ENCODE data around the gene GLI3. TPM values are rescaled to one million over a fixed set of nuclear protein-coding genes. Genes with fewer than 3 reads are reported as not detected.

Gene GLI3
- total RNA-seq, 1 experiment from 2014 or later: not detected

DNA sequence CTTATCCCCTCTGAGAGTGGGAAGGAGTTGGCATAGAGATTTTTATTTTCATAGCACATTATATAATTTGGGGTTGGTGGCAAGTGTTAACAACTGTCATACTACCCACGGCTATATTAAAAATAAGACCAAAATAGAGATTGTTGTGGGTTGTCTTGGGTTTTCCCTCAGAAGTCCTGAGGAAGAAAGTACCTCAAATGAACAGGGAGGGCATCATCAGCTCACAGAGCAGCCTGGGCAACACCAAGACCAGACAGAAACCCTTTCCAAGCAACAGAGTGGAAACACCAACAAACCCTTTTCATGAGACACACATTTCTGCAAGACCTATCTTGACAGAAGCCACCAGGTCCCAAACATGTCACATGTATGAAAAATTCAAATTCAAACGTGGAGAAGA lies 121.2 kb downstream of the GLI3 start:
- peaks cover 95% of the 10 kb centered on the region for H3K27me3 ChIP-seq (ENCODE audit: insufficient read depth, low read depth)
- no peak overlapping the region for H3K4me3 ChIP-seq
- H3K4me1 ChIP-seq (replicated peaks; ENCODE audit: insufficient read depth): no peaks in the 10 kb centered on the region
- H4K20me1 ChIP-seq (ENCODE audit: insufficient read depth): no peaks in the 10 kb centered on the region
- TF ChIP-seq, protein P1, sequence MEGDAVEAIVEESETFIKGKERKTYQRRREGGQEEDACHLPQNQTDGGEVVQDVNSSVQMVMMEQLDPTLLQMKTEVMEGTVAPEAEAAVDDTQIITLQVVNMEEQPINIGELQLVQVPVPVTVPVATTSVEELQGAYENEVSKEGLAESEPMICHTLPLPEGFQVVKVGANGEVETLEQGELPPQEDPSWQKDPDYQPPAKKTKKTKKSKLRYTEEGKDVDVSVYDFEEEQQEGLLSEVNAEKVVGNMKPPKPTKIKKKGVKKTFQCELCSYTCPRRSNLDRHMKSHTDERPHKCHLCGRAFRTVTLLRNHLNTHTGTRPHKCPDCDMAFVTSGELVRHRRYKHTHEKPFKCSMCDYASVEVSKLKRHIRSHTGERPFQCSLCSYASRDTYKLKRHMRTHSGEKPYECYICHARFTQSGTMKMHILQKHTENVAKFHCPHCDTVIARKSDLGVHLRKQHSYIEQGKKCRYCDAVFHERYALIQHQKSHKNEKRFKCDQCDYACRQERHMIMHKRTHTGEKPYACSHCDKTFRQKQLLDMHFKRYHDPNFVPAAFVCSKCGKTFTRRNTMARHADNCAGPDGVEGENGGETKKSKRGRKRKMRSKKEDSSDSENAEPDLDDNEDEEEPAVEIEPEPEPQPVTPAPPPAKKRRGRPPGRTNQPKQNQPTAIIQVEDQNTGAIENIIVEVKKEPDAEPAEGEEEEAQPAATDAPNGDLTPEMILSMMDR (conservative IDR thresholded peaks at IDR 0.05): no peak
- TF ChIP-seq EZH2 (IDR thresholded peaks at IDR 0.05; ENCODE audit: low read depth): no peak
- no peaks in the 10 kb centered on the region for H3K79me2 ChIP-seq (ENCODE audit: low read depth)
- H3K4me2 ChIP-seq: no peak overlapping the region
- no peaks in the 10 kb centered on the region for H3K9me2 ChIP-seq (ENCODE audit: insufficient read depth)
- H3K27ac ChIP-seq: no peak overlapping the region
- intact Hi-C loops (cut with micrococcal nuclease; ENCODE audit: unreplicated experiment): no loop called here
- ChIA-PET POLR2A (ENCODE audit: unreplicated experiment) (no interaction called here), CTCF (no interaction called here)
- DNase-seq: no peak
- H3K9me3 ChIP-seq (ENCODE audit: insufficient read depth, low read depth): no peaks in the 10 kb centered on the region
- H3F3A ChIP-seq (ENCODE audit: insufficient read depth, low read depth): no peaks in the 10 kb centered on the region
- BruUV-seq (replicated peaks): no TSS peak
- no peaks in the 10 kb centered on the region for H3K36me3 ChIP-seq (ENCODE audit: low read depth)
- no peak overlapping the region for H2AFZ ChIP-seq

DNA sequence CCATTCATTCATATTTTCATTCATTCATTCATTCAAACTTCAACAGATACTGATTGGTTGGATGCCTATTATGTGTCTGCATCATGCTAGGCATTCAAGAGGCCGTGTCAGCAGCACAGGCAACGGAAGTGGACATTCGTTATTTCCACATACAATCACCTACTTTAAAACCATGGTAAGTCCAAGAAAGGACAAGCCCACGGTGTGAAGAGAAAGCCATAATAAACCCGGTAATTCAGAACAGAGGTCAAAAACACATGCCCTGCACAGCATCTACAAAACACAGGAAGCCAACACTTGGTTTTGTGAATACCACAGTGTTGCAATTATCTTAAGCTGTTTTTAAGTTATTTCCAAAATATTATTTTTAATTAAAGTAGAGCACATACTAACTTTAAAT lies 126.7 kb downstream of the GLI3 start:
- Histone ChIP-seq H3K4me3 (no peak overlapping the region), H3K9me2 (ENCODE audit: insufficient read depth) (no peaks in the 10 kb centered on the region), H2AFZ (no peak overlapping the region), H3K4me1 (replicated peaks; ENCODE audit: insufficient read depth) (no peaks in the 10 kb centered on the region), H3K79me2 (ENCODE audit: low read depth) (no peaks in the 10 kb centered on the region), H3K4me2 (no peak overlapping the region), H4K20me1 (ENCODE audit: insufficient read depth) (no peaks in the 10 kb centered on the region), H3F3A (ENCODE audit: insufficient read depth, low read depth) (no peaks in the 10 kb centered on the region), H3K36me3 (ENCODE audit: low read depth) (no peaks in the 10 kb centered on the region), H3K9me3 (ENCODE audit: insufficient read depth, low read depth) (no peaks in the 10 kb centered on the region), H3K27me3 (ENCODE audit: insufficient read depth, low read depth) (peaks cover 95% of the 10 kb centered on the region), H3K27ac (no peak overlapping the region)
- intact Hi-C loops (cut with micrococcal nuclease; ENCODE audit: unreplicated experiment): no loop called here
- TF ChIP-seq EZH2 (IDR thresholded peaks at IDR 0.05; ENCODE audit: low read depth): no peak; the same call in 1 of the 2 replicates
- CTCF ChIA-PET: no interaction called here
- DNase-seq: no peak
- no TSS peak for BruUV-seq (replicated peaks)
- POLR2A ChIA-PET (ENCODE audit: unreplicated experiment): no interaction called here

DNA sequence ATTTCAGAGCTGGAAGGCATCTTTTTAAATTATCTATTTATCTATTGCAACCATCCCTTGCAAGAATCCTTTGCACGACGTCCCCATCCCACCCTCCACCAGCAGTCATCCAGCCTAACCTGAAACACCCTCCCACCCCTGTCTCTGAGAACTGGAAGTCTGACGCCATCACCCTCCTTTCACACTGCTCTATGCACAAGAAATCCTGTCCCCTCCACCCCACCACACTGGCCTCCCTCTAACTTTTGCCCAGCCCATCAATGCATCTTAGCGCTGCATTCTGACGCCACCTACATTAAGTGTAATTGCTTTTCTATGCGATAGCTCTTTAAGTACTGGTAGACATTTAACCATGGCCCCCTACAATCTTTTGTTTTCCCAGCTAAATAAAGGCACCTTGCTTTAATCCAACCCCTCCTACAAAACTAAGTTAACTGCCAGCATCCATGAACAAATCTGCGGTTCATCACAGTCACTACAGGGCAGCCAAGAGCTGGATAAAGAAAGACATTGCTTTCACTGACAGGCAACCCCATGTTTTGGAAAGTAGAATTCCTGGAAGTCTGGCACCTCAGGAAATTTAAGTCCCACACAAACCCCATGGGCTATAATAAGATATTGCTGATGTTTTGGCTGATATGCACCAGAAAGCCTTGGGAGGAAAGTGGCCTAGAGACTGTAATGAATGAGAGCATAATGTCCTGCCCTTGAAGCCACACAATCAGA lies 128.0 kb downstream of the GLI3 start:
- H2AFZ ChIP-seq: no peak overlapping the region
- H3K4me3 ChIP-seq: no peak overlapping the region
- H3F3A ChIP-seq (ENCODE audit: insufficient read depth, low read depth): no peaks in the 10 kb centered on the region
- no peak for TF ChIP-seq EZH2 (IDR thresholded peaks at IDR 0.05; ENCODE audit: low read depth)
- TF ChIP-seq, protein P1 (conservative IDR thresholded peaks at IDR 0.05): no peak
- H3K4me2 ChIP-seq: no peak overlapping the region
- H3K36me3 ChIP-seq (ENCODE audit: low read depth): no peaks in the 10 kb centered on the region
- DNase-seq: no peak
- H4K20me1 ChIP-seq (ENCODE audit: insufficient read depth): no peaks in the 10 kb centered on the region
- peaks cover 96% of the 10 kb centered on the region for H3K27me3 ChIP-seq (ENCODE audit: insufficient read depth, low read depth)
- POLR2A ChIA-PET (ENCODE audit: unreplicated experiment): no interaction called here
- H3K79me2 ChIP-seq (ENCODE audit: low read depth): no peaks in the 10 kb centered on the region
- no peak overlapping the region for H3K27ac ChIP-seq
- CTCF ChIA-PET: no interaction called here
- no peaks in the 10 kb centered on the region for H3K4me1 ChIP-seq (replicated peaks; ENCODE audit: insufficient read depth)
- BruUV-seq (replicated peaks): no TSS peak
- H3K9me3 ChIP-seq (ENCODE audit: insufficient read depth, low read depth): no peaks in the 10 kb centered on the region
- intact Hi-C loops (cut with micrococcal nuclease; ENCODE audit: unreplicated experiment): no loop called here
- no peaks in the 10 kb centered on the region for H3K9me2 ChIP-seq (ENCODE audit: insufficient read depth)
